Right atrium auricular region (tissue), 2 donors: ENCODE results near the gene RAB44. TPM values are rescaled to one million over a fixed set of nuclear protein-coding genes. Genes with fewer than 3 reads are reported as not detected.

Experiments
- DNase-seq: peaks from one replicate; pipeline ENCODE4 v3.0.0-alpha.2; 2019; ENCODE audit warnings: low spot score
- H3K27ac ChIP-seq, 2 donors: fragments of 200-600 bp; sonication (generic); 1 replicate in 1 of 2; 2 replicates in 1 of 2; pipeline ENCODE4 v1.5.1; 2016 to 2019
- H3K27me3 ChIP-seq, 2 donors: fragments of 200-600 bp; sonication (generic); one replicate each; pipeline versions ENCODE4 v1.5.1 to v1.6.0; 2017 to 2019
- H3K36me3 ChIP-seq: fragments of 200-600 bp; sonication (generic); one replicate; pipeline ENCODE4 v1.5.1; 2016
- H3K4me1 ChIP-seq, 2 donors: fragments of 200-600 bp; sonication (generic); one replicate each; pipeline versions ENCODE4 v1.5.1 to v1.6.0; 2017 to 2019
- H3K4me3 ChIP-seq, 2 donors: fragments of 200-600 bp; sonication (generic); 1 replicate in 1 of 2; 2 replicates in 1 of 2; pipeline ENCODE4 v1.5.1; 2017 to 2019; ENCODE audit warnings: mild to moderate bottlenecking in 1 of 2, moderate library complexity in 1 of 2
- H3K9me3 ChIP-seq, 2 donors: fragments of 200-600 bp; sonication (generic); one replicate each; pipeline ENCODE4 v1.5.1; 2019
- total RNA-seq, 2 donors: library from RNA; depleted of rRNA; stranded (reverse); fragments of >200 nt; gene quantifications; one replicate each; pipeline ENCODE4 v1.1.0, GENCODE V29; 2016
- TF ChIP-seq, protein P1 (sequence below), 2 donors: fragments of 200-600 bp; sonication (generic); IDR thresholded peaks; one replicate each; pipeline ENCODE4 v1.5.1; 2019; ENCODE audit warnings: antibody characterized with exemption in 2 of 2

Gene RAB44
- total RNA-seq, 2 donors from 2014 or later = 0.12 TPM; not detected in 1

DNA sequence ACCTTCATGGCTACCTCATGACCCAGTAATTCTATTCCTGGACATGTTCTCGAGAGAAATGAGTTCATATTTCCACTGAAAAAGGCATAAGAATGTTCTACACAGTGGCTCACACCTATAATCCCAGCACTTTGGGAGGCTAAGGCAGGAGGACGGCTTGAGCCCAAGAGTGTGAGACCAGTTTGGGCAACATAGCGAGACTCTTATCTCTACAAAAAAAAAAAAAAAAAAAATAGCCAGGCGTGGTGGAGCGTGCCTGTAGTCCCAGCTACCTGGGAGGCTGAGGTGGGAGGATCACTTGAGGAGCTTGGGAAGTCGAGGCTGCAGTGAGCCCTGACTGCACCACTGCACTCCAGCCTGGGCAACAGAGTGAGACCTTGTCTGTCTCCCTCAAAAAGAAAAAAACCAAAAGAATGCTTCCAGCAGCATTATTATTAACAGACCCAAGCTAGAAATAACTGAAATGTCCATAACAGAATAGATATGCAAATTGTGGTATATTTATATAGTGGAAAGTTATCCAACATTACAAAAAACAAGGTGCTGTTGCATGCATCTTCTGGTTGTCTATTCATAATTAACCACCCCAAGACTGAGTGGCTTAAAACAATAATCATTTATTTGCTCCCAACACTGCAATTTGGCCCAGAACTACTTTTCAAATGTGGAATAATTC lies 9.4 kb upstream of the RAB44 start:
- no peak overlapping the region for H3K27ac ChIP-seq
- TF ChIP-seq, protein P1, sequence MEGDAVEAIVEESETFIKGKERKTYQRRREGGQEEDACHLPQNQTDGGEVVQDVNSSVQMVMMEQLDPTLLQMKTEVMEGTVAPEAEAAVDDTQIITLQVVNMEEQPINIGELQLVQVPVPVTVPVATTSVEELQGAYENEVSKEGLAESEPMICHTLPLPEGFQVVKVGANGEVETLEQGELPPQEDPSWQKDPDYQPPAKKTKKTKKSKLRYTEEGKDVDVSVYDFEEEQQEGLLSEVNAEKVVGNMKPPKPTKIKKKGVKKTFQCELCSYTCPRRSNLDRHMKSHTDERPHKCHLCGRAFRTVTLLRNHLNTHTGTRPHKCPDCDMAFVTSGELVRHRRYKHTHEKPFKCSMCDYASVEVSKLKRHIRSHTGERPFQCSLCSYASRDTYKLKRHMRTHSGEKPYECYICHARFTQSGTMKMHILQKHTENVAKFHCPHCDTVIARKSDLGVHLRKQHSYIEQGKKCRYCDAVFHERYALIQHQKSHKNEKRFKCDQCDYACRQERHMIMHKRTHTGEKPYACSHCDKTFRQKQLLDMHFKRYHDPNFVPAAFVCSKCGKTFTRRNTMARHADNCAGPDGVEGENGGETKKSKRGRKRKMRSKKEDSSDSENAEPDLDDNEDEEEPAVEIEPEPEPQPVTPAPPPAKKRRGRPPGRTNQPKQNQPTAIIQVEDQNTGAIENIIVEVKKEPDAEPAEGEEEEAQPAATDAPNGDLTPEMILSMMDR (IDR thresholded peaks at IDR 0.05) = no peak
- H3K4me3 ChIP-seq = no peak overlapping the region
- peaks cover 46% of the 10 kb centered on the region for H3K36me3 ChIP-seq
- H3K4me1 ChIP-seq = peaks cover 0 to 43% of the 10 kb centered on the region in 2 donors
- H3K27me3 ChIP-seq = no peaks in the 10 kb centered on the region
- no peak for DNase-seq
- H3K9me3 ChIP-seq = no peaks in the 10 kb centered on the region

DNA sequence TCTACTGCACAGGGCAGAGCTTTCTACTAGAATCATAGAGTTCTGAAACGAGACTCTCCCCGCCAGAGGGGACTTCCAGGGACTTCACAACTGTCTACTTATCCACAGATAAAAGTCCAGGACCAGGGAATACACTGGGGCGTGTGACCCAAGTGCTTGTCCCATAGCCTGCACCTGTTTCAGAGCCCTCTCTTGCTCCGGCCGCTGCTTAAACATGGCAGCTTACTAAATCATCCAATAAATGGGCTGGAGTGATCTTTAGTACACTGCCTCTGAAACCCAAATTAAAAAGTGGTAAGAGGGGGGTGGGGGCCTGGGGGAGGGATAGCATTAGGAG lies 8.9 kb upstream of the RAB44 start:
- Histone ChIP-seq H3K27me3 (no peaks in the 10 kb centered on the region), H3K4me1 (peaks cover 0 to 41% of the 10 kb centered on the region in 2 donors), H3K27ac (no peak overlapping the region), H3K4me3 (no peak overlapping the region), H3K36me3 (peaks cover 41% of the 10 kb centered on the region), H3K9me3 (no peaks in the 10 kb centered on the region)
- TF ChIP-seq, protein P1 (IDR thresholded peaks at IDR 0.05) = no peak
- DNase-seq = no peak

DNA sequence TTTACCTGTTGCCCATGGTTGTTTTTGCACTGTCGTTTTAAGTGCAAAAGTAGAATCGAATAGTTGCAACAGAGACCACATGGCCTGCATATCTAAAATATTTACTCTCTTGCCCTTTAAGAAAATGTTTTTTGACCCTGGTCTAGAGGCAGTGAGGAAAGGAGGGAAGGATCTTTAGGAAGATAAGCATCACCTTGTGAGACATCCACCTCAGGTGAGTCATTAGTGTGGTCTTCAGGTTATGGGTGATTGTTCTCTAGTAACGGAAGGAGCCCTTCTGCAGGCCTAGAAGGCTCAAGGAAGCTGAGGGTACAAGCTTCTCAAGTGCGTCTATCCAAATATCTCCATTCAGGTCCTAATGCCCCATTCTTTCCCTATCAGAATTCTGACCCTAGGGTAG lies 6.6 kb upstream of the RAB44 start:
- no peaks in the 10 kb centered on the region for H3K27me3 ChIP-seq

DNA sequence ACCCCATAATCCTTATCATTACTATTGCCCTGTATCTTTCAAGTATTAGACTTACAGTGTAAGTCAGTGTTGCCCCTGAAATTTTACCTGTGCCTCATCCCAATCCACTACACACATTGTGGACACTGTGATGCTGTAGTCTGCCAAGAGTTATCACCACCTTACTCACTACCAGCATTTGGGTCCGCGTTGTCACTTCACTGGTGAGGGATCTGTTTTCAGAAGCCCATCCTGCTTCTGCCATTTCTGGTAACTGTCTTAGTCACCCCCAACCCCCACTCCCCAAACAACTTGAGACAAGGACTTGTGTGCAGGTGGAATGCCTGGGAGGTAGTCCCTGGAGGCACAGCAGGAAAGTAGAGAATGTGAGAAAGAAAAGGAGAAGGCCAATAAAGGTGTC lies 6.0 kb upstream of the RAB44 start:
- Histone ChIP-seq H3K36me3 (peaks cover 12% of the 10 kb centered on the region), H3K27ac (no peak overlapping the region), H3K27me3 (no peaks in the 10 kb centered on the region), H3K4me1 (peaks cover 0 to 19% of the 10 kb centered on the region in 2 donors), H3K9me3 (no peaks in the 10 kb centered on the region), H3K4me3 (no peak overlapping the region)
- DNase-seq = no peak
- TF ChIP-seq, protein P1 (IDR thresholded peaks at IDR 0.05) = no peak

More for the DNA sequence above, 6.6 kb upstream of the RAB44 start:
- no peak for DNase-seq
- Histone ChIP-seq H3K9me3 (no peaks in the 10 kb centered on the region), H3K27ac (no peak overlapping the region), H3K36me3 (peaks cover 18% of the 10 kb centered on the region), H3K4me1 (peaks cover 0 to 20% of the 10 kb centered on the region in 2 donors), H3K4me3 (no peak overlapping the region)
- TF ChIP-seq, protein P1 (IDR thresholded peaks at IDR 0.05) = no peak

DNA sequence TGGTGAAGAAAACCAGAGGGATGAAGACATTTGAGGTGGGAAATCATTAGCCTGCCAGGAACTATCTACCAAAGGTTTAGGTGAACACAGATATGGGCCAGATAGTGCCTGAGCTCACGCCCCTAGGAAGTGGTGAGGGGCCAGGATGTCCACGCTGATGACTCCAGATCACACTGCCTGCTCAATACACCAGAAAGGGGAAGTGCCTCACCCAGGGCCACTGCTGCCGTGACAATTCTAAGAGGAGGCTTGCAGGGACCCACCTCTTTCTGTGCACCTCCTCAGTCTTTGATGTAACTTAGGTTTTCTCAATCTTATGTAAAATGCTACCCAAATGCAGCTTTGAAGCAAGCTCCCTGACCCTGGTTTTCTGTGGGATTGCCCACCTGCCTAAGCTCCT lies 5.4 kb upstream of the RAB44 start:
- no peak for DNase-seq
- peaks cover 0 to 19% of the 10 kb centered on the region in 2 donors for H3K4me1 ChIP-seq
- no peaks in the 10 kb centered on the region for H3K9me3 ChIP-seq
- H3K27me3 ChIP-seq = no peaks in the 10 kb centered on the region
- TF ChIP-seq, protein P1 (IDR thresholded peaks at IDR 0.05) = no peak
- H3K27ac ChIP-seq = no peak overlapping the region
- peaks cover 6% of the 10 kb centered on the region for H3K36me3 ChIP-seq
- no peak overlapping the region for H3K4me3 ChIP-seq
